Liver (tissue), 9 donors: Measurements from ENCODE around the gene KCNJ1. TPM values are rescaled to one million over a fixed set of nuclear protein-coding genes. Genes with fewer than 3 reads are reported as not detected.
A peak's percentile ranks its signal among the peaks of the same experiment; 100 is the strongest.

ENCODE experiments used
- DNase-seq: peaks from one replicate; pipeline ENCODE4 v3.0.0-alpha.2; 2017; ENCODE audit warnings: low spot score
- H3K27ac ChIP-seq, 2 donors: one replicate each; pipeline ENCODE4 v1.7.0; 2013; ENCODE audit warnings: inconsistent platforms in 2 of 2, low read length in 2 of 2, control low read depth in 1 of 2, low read depth in 1 of 2, mild to moderate bottlenecking in 1 of 2
- H3K27me3 ChIP-seq, 4 donors: one replicate each; pipeline versions ENCODE4 v1.6.1 to v1.7.0; 2013; ENCODE audit warnings: low read length in 3 of 4, inconsistent platforms in 1 of 4, mild to moderate bottlenecking in 1 of 4, moderate library complexity in 1 of 4; ENCODE audit not compliant: control insufficient read depth in 4 of 4, insufficient read depth in 4 of 4
- H3K36me3 ChIP-seq, 4 donors: one replicate each; pipeline versions ENCODE4 v1.6.1 to v1.7.0; 2013; ENCODE audit warnings: low read length in 3 of 4, mild to moderate bottlenecking in 3 of 4, low read depth in 1 of 4, moderate library complexity in 1 of 4; ENCODE audit not compliant: control insufficient read depth in 4 of 4, insufficient read depth in 3 of 4
- H3K4me1 ChIP-seq, 4 donors: one replicate each; pipeline versions ENCODE4 v1.6.1 to v1.7.0; 2013; ENCODE audit warnings: low read length in 3 of 4, mild to moderate bottlenecking in 3 of 4, moderate library complexity in 1 of 4; ENCODE audit not compliant: control insufficient read depth in 4 of 4, insufficient read depth in 4 of 4
- H3K4me3 ChIP-seq, 3 donors: one replicate each; pipeline versions ENCODE4 v1.6.1 to v1.7.0; 2013; ENCODE audit warnings: low read length in 3 of 3, control low read depth in 1 of 3, low read depth in 1 of 3, mild to moderate bottlenecking in 1 of 3
- H3K9ac ChIP-seq, 2 donors: one replicate each; pipeline ENCODE4 v1.7.0; 2013; ENCODE audit warnings: low read length in 2 of 2, mild to moderate bottlenecking in 2 of 2, moderate library complexity in 2 of 2, control low read depth in 1 of 2, low read depth in 1 of 2
- H3K9me3 ChIP-seq, 4 donors: one replicate each; pipeline versions ENCODE4 v1.6.1 to v1.7.0; 2013; ENCODE audit warnings: low read length in 3 of 4; ENCODE audit not compliant: control insufficient read depth in 4 of 4
- EGR1 ChIP-seq, 2 donors: IDR thresholded peaks; 2 replicates each; pipeline ENCODE4 v1.6.1; 2016 to 2018; ENCODE audit warnings: antibody characterized with exemption in 2 of 2, low read depth in 2 of 2
- FOXA1 ChIP-seq: IDR thresholded peaks from 2 replicates; pipeline ENCODE4 v1.6.1; 2016; ENCODE audit warnings: antibody characterized with exemption
- FOXA2 ChIP-seq: IDR thresholded peaks from 2 replicates; pipeline ENCODE4 v1.6.1; 2016; ENCODE audit warnings: antibody characterized with exemption
- GABPA ChIP-seq, 2 donors: IDR thresholded peaks in 1 of 2; conservative IDR thresholded peaks in 1 of 2; 2 replicates each; pipeline ENCODE4 v1.6.1; 2016; ENCODE audit warnings: antibody characterized with exemption in 2 of 2, mild to moderate bottlenecking in 1 of 2, moderate library complexity in 1 of 2
- HNF4A ChIP-seq, 2 donors: conservative IDR thresholded peaks; 2 replicates each; pipeline ENCODE4 v1.6.1; 2016; ENCODE audit warnings: antibody characterized with exemption in 2 of 2, mild to moderate bottlenecking in 2 of 2
- HNF4G ChIP-seq: IDR thresholded peaks from 2 replicates; pipeline ENCODE4 v1.6.1; 2016; ENCODE audit warnings: antibody characterized with exemption
- JUND ChIP-seq, 2 donors: IDR thresholded peaks; 2 replicates each; pipeline ENCODE4 v1.6.1; 2016; ENCODE audit warnings: antibody characterized with exemption in 2 of 2
- MAX ChIP-seq: IDR thresholded peaks from 2 replicates; pipeline ENCODE4 v1.6.1; 2016; ENCODE audit warnings: antibody characterized with exemption
- NR2F2 ChIP-seq: IDR thresholded peaks from 2 replicates; pipeline ENCODE4 v1.6.1; 2016; ENCODE audit warnings: antibody characterized with exemption
- RAD21 ChIP-seq, 2 donors: IDR thresholded peaks; 2 replicates each; pipeline ENCODE4 v1.6.1; 2016; ENCODE audit warnings: antibody characterized with exemption in 2 of 2, mild to moderate bottlenecking in 2 of 2
- RXRA ChIP-seq, 2 donors: IDR thresholded peaks; 2 replicates each; pipeline ENCODE4 v1.6.1; 2017 to 2018; ENCODE audit warnings: antibody characterized with exemption in 2 of 2, mild to moderate bottlenecking in 1 of 2
- SP1 ChIP-seq: IDR thresholded peaks from 2 replicates; pipeline ENCODE4 v1.6.1; 2018; ENCODE audit warnings: antibody characterized with exemption, mild to moderate bottlenecking
- TAF1 ChIP-seq: conservative IDR thresholded peaks from 2 replicates; pipeline ENCODE4 v1.6.1; 2016; ENCODE audit warnings: antibody characterized with exemption, mild to moderate bottlenecking
- YY1 ChIP-seq: IDR thresholded peaks from 2 replicates; pipeline ENCODE4 v1.6.1; 2016; ENCODE audit warnings: antibody characterized with exemption, mild to moderate bottlenecking
- ZBTB33 ChIP-seq: IDR thresholded peaks from 2 replicates; pipeline ENCODE4 v1.6.1; 2016; ENCODE audit warnings: antibody characterized with exemption
- WGBS: extraction: QIAGEN DNeasy Blood & Tissue Kit; methylation state at CpG from one replicate; pipeline ENCODE4 v1.1.7; 2013; 5-methylcytosine and 5-hydroxymethylcytosine counted together
- polyA plus RNA-seq, 2 donors: library from polyadenylated mRNA; stranded (reverse) in 1 of 2; unstranded in 1 of 2; fragments of 200-250 nt in 1 of 2; fragments of >200 nt in 1 of 2; fragmentation: Nextera tagmentation in 1 of 2; extraction: Ambion mirVana in 1 of 2; gene quantifications; one replicate each; pipeline versions ENCODE4 v1.2.1 to v1.2.3, GENCODE V29; 2013 to 2015
- total RNA-seq, 2 donors: library from RNA; depleted of rRNA; stranded (reverse); fragments of >200 nt; gene quantifications; one replicate each; pipeline ENCODE4 v1.2.3, GENCODE V29; 2014
- TF ChIP-seq, protein P1 (sequence below): IDR thresholded peaks from 2 replicates; pipeline ENCODE4 v1.6.1; 2016; ENCODE audit warnings: antibody characterized with exemption
- TF ChIP-seq, protein P2 (sequence below): fragments of 150-350 bp; IDR thresholded peaks from 2 replicates; pipeline ENCODE4 v1.5.1; 2017; ENCODE audit warnings: improper control_type of control experiment, low read depth, low read length; ENCODE audit not compliant: missing input control
- TF ChIP-seq, protein P3 (sequence below): IDR thresholded peaks from 2 replicates; pipeline ENCODE4 v1.6.1; 2016; ENCODE audit warnings: antibody characterized with exemption, mild to moderate bottlenecking
- donor health status: healthy.
- donor health status: healthy.
- donor health status: healthy.
- donor health status: healthy.
- donor health status: healthy.

The KCNJ1 gene
- total and polyA plus RNA-seq, 4 donors = 0.14 to 0.23 TPM; not detected in 2

GRCh38 chr11:128895526-128895925 lies 28.4 kb upstream of the KCNJ1 start:
- Histone ChIP-seq H3K27me3 (no peaks in the 10 kb centered on the region), H3K9me3 (no peaks in the 10 kb centered on the region), H3K36me3 (no peaks in the 10 kb centered on the region), H3K4me3 (no peak overlapping the region), H3K27ac (no peak overlapping the region), H3K4me1 (peaks cover 16 to 53% (median 37%) of the 10 kb centered on the region in 4 donors), H3K9ac (no peak overlapping the region)
- WGBS = 92% methylated on average over 9 of the region's 9 CpGs
- TF ChIP-seq, protein P1, sequence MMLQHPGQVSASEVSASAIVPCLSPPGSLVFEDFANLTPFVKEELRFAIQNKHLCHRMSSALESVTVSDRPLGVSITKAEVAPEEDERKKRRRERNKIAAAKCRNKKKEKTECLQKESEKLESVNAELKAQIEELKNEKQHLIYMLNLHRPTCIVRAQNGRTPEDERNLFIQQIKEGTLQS = no peak
- TF ChIP-seq GABPA (IDR thresholded peaks at IDR 0.05 in 1 of 2, conservative IDR thresholded peaks at IDR 0.05 in 1 of 2) = no peak
- no peak for DNase-seq

DNA sequence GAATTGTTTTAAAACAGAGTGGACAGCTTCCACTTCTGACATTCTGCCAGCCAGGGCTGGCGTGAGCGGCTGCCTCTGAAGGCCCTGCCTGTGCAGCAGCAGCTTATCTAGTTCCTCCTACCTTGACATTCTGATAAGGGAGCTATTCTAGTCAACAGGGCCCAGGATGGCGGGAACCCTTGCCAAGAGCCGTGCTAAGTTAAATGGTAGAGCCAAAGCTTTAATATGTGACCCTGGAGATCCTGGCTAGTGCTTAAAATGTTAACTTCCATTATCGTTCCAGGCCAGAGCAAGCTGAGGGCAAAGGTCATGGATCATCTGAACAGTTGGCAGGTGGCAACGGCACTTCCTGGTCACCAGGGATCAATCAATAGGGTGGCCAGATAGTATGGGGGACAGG lies 27.6 kb upstream of the KCNJ1 start:
- no peak overlapping the region for H3K4me3 ChIP-seq
- no peak overlapping the region for H3K27ac ChIP-seq
- H3K4me1 ChIP-seq = peaks cover 21 to 49% (median 33%) of the 10 kb centered on the region in 4 donors
- no peaks in the 10 kb centered on the region for H3K9me3 ChIP-seq
- H3K9ac ChIP-seq = no peak overlapping the region
- peak in 1 of 2 donors; percentile 59 for TF ChIP-seq GABPA (IDR thresholded peaks at IDR 0.05 in 1 of 2, conservative IDR thresholded peaks at IDR 0.05 in 1 of 2)
- TF ChIP-seq TAF1 = no peak
- TF ChIP-seq, protein P2, sequence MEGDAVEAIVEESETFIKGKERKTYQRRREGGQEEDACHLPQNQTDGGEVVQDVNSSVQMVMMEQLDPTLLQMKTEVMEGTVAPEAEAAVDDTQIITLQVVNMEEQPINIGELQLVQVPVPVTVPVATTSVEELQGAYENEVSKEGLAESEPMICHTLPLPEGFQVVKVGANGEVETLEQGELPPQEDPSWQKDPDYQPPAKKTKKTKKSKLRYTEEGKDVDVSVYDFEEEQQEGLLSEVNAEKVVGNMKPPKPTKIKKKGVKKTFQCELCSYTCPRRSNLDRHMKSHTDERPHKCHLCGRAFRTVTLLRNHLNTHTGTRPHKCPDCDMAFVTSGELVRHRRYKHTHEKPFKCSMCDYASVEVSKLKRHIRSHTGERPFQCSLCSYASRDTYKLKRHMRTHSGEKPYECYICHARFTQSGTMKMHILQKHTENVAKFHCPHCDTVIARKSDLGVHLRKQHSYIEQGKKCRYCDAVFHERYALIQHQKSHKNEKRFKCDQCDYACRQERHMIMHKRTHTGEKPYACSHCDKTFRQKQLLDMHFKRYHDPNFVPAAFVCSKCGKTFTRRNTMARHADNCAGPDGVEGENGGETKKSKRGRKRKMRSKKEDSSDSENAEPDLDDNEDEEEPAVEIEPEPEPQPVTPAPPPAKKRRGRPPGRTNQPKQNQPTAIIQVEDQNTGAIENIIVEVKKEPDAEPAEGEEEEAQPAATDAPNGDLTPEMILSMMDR = no peak
- peak; percentile 94 for TF ChIP-seq MAX
- peak in 1 of 2 donors; percentile 66 for TF ChIP-seq EGR1 (IDR thresholded peaks at IDR 0.05; ENCODE audit: low read depth in 2 of 2)
- TF ChIP-seq RAD21 (IDR thresholded peaks at IDR 0.05) = no peak
- peak; percentile 7 for TF ChIP-seq FOXA2
- TF ChIP-seq HNF4A (conservative IDR thresholded peaks at IDR 0.05) = peak; percentile 83 to 92
- peak; percentile 85 for TF ChIP-seq NR2F2
- peak; percentile 88 for TF ChIP-seq SP1
- TF ChIP-seq, protein P1 = peak; percentile 32
- TF ChIP-seq YY1 = peak; percentile 83
- peak; percentile 71 for TF ChIP-seq ZBTB33
- TF ChIP-seq JUND (IDR thresholded peaks at IDR 0.05) = peak in 1 of 2 donors; percentile 87
- peak; percentile 87 to 92 for TF ChIP-seq RXRA (IDR thresholded peaks at IDR 0.05)
- TF ChIP-seq, protein P3, sequence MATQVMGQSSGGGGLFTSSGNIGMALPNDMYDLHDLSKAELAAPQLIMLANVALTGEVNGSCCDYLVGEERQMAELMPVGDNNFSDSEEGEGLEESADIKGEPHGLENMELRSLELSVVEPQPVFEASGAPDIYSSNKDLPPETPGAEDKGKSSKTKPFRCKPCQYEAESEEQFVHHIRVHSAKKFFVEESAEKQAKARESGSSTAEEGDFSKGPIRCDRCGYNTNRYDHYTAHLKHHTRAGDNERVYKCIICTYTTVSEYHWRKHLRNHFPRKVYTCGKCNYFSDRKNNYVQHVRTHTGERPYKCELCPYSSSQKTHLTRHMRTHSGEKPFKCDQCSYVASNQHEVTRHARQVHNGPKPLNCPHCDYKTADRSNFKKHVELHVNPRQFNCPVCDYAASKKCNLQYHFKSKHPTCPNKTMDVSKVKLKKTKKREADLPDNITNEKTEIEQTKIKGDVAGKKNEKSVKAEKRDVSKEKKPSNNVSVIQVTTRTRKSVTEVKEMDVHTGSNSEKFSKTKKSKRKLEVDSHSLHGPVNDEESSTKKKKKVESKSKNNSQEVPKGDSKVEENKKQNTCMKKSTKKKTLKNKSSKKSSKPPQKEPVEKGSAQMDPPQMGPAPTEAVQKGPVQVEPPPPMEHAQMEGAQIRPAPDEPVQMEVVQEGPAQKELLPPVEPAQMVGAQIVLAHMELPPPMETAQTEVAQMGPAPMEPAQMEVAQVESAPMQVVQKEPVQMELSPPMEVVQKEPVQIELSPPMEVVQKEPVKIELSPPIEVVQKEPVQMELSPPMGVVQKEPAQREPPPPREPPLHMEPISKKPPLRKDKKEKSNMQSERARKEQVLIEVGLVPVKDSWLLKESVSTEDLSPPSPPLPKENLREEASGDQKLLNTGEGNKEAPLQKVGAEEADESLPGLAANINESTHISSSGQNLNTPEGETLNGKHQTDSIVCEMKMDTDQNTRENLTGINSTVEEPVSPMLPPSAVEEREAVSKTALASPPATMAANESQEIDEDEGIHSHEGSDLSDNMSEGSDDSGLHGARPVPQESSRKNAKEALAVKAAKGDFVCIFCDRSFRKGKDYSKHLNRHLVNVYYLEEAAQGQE = peak; percentile 13
- no peak for TF ChIP-seq HNF4G
- TF ChIP-seq FOXA1 = peak; percentile 41
- no peaks in the 10 kb centered on the region for H3K36me3 ChIP-seq
- peak; percentile 40 for DNase-seq
- H3K27me3 ChIP-seq = no peaks in the 10 kb centered on the region
- 16% methylated on average over 6 of the region's 6 CpGs for WGBS
